HTR-8/SVneo (cell line): ENCODE data around the gene KRTAP10-4.
"Not testable (repeated sequence)": the region's sequence is repeated elsewhere in the genome, so short reads cannot be mapped to it uniquely, and the experiment has no call there.

ENCODE experiments used
- DNase-seq: peaks from one replicate; pipeline ENCODE4 v3.0.0; 2011; ENCODE audit warnings: low spot score, mixed read lengths; ENCODE audit not compliant: insufficient read length
- FAIRE-seq: peaks from 2 replicates; lab custom pipeline; 2011; peaks lifted over from hg19 to GRCh38; lab: Jason Lieb, UNC

The KRTAP10-4 gene, protein sequence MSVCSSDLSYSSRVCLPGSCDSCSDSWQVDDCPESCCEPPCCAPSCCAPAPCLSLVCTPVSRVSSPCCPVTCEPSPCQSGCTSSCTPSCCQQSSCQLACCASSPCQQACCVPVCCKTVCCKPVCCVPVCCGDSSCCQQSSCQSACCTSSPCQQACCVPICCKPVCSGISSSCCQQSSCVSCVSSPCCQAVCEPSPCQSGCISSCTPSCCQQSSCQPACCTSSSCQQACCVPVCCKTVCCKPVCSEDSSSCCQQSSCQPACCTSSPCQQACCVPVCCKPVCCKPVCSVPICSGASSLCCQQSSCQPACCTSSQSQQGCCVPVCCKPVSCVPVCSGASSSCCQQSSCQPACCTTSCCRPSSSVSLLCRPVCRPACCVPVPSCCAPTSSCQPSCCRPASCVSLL

DNA sequence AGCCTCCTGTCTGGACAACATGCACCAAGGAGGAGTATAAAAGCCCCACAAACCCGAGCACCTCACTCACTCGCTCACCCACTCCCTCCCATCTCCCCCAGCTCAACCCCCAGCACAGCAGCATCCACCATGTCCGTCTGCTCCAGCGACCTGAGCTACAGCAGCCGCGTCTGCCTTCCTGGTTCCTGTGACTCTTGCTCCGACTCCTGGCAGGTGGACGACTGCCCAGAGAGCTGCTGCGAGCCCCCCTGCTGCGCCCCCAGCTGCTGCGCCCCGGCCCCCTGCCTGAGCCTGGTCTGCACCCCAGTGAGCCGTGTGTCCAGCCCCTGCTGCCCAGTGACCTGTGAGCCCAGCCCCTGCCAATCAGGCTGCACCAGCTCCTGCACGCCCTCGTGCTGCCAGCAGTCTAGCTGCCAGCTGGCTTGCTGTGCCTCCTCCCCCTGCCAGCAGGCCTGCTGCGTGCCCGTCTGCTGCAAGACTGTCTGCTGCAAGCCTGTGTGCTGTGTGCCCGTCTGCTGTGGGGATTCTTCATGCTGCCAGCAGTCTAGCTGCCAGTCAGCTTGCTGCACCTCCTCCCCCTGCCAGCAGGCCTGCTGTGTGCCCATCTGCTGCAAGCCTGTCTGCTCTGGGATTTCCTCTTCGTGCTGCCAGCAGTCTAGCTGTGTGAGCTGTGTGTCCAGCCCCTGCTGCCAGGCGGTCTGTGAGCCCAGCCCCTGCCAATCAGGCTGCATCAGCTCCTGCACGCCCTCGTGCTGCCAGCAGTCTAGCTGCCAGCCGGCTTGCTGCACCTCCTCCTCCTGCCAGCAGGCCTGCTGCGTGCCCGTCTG, at the start of gene KRTAP10-4:
Gene KRTAP10-4, plus strand, starts transcription at position 100 of the 827 bp plus-strand sequence. Its CDS starts 30 bp downstream, at position 130.
- DNase-seq, FAIRE-seq: not testable (repeated sequence)

DNA sequence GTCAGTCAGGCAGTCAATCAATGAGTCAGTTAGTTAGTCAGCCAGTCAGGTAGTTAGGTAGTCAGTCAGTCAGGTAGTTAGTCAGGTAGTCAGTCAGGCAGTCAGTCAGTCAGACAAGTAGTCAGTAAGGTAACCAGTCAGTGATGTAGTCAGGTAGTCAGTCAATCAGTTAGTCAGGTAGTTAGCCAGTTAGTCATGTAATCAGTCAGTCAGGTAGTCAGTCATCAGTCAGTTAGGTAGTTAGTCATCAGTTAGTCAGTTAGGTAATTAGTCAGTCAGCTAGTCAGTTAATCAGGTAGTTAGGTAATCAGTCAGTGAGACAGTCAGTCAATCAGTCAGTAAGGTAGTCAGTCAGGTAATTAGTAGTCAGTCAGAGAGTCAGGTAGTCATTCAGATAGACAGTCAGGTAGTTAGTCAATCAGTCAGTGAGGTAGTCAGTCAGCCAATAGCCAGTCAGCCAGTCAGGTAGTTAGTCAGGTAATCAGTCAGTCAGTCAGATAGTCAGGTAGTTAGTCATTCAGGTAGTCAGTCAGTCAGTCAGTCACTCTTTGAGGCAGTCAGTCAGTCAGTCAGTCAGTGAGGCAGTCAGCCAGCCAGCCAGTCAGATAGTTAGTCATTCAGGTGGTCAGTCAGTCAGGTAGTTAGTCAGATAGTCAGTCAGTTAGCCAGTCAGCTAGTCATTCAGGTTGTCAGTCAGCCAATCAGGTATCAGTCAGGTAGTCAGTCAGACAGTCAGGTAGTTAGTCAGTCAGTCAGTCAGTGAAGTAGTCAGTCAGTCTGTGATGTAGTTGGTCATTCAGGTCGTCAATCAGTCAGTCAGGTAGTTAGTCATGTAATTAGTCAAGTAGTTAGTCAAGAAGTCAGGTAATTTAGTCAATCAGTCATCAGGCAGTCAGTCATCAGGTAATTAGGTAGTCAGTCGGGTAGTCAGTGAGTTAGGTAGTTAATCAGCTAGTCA, 48.8 kb upstream of the KRTAP10-4 start:
- DNase-seq: no peak
- peak; percentile 90 for FAIRE-seq

DNA sequence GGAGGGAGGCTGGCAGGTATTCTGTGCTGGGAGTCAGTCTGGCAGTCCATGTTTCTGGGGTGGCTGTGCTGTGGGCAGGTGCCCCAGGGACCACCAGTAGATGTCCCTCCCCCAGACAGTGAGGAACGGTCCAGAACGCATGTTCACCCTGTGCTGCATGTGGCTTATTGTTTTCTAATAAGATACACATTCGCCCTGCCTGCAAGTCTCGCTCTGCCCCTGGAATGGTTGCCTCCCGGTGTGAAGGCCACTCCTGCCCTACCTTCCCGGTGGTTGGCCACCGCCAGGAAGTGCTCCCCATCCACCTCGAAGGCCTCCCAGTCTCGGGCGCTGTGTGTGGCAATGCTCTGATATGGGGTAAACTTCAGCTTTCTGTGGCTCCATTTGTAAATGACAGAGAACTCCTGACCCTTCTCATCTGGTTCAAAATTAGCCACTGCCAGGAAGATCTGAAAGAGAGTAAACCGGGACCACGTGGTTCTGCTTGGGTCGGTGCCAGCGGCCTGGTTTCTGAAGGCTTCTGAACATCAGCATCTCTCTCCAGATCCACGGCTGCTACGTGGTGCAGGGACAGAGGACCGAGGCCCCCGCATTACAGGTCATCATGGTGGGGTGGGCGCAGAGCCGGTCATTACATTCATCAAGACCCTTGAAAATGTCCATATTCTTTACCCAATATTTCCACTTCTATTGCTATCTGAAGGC, 48.0 kb upstream of the KRTAP10-4 start:
- DNase-seq (no peak), FAIRE-seq (no peak)

DNA sequence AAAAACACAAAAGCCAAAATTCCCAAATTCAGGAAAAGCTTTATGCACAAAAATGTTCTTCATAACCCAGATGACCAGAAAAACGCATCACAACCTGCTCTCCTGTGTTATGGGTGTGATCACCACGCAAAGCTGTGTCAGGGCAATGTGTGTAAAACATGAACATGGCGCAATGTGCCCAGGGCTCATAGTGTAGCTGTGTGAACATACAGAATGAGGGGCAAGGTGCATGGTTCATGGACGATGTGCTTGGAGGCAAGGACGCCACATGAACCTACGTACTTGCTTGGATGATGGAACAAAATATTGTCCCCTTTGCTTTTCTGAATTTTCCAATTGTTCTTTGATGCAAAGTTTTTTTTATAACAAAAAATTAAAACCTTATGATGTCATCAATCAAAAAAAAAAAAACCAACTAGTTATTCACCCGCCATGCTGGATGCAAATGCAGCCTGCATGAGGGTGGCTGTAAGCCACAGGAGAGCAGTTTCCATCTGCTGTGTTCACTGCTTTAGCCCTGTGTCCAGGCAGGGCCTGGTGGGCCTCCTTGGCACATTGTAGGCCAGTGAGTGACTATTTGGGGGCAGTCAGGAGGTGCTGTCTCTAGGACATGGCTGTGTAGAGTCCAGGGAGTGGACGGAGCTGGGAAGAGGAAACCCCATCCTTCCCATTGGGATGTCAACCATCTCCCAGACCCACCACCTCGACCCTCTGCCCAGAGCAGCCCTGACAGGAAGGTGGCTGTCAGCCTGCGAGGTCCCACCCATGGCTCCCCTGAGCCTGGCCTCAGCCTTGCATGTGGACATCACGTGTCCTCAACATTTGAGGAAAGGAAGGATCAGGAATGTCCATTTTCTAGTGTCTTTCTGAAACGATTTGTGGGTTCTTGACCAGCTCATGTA, 47.2 kb upstream of the KRTAP10-4 start:
- DNase-seq: no peak
- FAIRE-seq: peak; percentile 46

DNA sequence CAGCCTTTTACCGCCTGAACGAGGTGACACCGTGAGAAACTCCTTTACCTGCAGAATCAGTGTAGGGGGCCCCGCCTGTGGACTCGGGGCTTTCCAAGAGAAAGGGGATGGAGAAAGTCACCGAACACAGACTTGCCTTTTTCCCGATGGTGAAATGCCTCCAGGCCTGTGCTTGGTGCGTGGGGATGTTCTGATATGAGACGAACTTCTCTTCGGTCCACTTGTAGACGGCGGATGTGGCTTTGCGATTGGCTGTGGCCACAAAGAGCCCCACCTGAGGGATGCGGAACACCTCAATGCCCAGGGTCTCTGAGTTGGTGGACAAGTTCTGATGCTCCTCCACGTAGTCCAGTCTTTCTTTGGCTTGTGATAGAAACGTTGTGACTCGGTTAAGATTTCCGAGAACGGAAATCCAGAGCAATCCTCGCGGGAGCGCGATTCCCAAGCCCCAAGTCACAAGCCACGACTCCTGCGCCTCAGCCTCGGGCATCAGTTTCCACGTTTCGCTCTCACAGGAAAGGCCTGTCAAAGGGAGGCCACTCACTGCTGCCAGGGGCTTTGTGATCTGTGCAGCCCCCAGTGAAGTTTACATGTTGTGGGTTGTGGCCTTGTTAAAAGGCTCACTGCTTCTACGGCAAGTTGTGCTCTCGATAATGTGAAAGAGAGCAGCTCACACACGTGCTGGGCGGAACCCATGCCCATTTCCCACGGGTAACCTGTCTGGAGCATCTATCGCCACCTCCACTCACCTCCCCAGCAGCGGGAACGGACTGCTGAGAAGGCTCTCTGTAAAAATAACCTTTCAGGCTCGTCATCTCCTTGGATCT, 46.2 kb upstream of the KRTAP10-4 start:
- FAIRE-seq (no peak), DNase-seq (no peak)

DNA sequence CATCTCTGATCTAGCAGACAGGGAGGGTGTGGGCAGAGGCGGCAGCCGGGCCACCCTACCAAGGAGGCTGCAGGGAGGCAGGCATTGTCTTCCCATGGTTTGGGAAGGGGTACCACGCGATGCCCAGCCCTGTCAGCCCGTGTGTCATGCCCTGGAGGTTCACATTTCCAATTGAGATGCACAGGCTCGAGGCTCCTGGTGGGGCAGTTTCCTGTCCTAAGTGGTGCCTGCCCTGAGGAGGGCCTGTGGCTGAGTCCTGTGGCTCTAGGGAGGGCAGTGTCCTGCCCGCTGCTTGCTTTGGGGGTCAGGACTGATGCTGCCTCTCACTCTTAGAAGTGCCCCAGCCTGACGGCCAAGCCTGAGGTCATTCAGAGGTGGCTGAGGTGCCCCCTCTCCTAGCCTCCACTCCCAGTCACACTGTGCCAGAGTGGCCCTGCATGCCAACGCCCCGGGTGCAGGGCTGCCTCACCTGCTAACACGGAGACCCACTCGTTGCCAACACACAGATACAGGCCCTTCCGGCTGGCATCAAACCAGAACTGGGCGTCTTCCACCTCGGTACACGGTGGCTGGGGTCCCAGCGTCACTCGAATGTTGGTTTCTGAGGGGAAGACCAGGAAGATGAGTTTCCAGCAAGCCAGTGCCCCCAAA, 45.4 kb upstream of the KRTAP10-4 start:
- FAIRE-seq: no peak
- no peak for DNase-seq

DNA sequence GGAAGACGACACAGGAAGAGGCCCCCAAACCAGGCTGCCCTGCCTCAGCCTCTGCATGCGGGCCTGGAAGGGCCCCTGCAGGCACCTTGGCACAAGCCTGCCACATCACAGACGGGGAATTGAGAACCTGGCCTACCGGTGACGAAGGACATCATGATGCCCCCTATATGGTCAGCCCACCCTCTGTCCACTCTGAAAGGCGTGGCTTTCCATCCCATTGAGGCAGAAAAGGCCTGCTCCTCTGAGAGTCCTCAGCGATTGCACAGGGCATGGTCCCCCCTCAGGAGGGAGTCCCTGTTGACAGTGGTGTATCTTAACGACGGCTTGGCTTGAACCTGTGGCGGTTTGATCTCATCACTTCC, 44.9 kb upstream of the KRTAP10-4 start:
- DNase-seq (no peak), FAIRE-seq (no peak)

DNA sequence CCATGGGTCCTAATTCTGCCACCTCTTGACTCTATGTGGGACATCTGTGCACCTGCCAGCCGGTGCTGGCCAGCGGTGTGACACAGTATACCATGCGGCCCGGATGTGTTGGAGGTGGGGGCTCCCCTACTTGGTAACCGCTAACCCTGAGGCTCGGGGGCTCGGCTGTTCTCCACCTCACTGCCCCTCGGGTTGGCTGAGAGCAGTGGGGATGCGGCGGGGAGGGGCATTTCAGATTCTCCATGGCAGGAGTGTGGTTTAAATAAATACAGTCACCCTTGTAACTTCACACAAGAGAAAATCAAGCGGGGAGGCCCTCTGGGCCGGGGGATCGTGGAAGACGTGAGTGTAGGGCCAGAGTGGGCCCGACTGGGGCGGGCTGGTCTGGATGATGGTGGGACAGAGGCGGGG, 44.5 kb upstream of the KRTAP10-4 start:
- no peak for FAIRE-seq
- DNase-seq: no peak

DNA sequence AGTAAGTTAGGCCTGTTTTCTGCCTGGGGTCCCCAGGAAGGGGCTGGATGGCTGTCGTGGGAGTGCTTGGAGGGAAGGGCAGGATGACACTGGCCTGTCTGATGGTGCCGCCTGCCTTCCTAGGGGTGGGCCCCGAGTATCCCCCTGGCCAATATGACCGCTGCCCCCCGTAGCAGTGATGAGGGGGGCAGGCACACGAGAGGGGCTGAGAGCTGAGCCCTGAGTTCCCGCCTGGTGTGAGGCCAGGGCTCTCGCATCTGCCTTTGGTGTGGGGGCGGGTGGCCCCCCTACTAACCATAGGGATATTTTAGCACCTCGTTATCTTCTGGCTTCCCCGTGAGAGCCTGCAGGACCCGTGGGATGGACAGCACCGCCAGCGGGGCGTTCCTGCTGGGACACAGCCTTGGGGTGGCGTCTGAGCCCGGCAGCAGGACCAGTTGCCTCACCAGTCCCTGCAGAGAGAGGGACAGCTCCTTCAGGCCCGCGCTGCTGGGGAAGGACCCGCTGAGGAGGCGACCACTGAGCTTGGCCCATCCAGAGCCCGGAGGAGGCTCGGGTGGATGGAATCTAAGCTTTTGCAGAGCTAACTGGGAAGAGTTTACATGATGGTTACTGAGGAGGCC, 43.9 kb upstream of the KRTAP10-4 start:
- no peak for FAIRE-seq
- no peak for DNase-seq

DNA sequence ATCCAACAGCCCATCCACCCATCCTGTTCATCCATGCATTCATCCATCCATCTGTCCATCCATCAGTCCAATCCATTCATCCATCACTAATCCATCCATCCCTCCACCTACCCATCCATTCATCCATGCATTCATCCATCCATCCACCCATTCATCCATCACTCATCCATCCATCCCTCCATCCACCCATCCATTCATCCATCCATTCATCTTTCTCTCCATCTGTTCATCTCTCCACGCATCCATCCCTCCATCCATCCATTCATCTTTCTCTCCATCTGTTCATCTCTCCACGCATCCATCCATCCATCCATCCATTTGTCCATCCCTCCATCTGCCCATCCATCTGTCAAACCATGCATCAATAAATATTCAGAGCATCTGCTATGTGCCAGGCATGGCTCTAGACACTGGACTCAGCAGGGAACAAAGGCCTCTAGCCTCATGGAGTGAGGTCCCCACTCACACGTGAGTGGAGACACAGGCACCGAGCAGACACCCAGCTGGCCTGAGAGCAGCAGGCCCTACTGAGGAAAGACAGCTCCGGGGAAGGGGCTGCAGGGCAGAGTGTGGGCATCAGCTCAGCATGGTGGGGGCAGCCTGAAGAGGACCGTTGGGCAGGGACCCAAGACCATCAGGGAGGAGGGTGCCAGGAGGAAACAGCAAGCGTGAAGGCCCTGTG, 43.2 kb upstream of the KRTAP10-4 start:
- DNase-seq (no peak), FAIRE-seq (no peak)

DNA sequence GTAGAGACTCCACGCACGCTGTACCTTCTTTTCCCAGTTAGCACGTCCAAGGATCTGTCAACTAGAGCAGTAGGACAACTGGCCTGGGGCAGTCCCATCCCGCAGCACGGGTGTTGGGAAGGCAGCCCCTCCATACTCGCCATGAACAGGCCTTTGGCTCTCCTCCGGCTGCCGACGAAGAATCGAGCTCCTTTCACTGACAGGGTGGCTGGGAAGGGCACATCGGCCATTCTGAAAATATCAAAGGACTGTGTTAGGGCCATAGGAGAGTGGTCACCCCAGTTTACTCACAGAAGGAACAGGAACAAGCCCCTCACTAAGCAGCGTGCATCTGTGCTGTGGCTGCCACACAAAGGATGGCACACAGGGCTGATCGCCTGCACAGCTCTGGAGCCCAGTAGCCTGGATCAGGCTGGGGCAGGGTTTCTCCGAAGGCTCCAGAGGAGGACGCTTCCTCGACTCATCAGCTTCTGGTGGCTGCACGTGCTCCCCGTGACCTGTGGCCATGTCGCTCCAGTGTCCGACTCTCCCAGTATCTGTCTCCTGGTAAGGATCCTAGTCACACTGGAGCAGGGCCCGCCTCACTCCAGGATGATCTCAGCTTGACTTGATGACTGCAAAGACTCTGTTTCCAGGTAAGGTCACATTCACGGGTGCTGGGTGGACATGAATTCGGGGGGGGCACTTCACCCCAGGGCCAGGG, 42.5 kb upstream of the KRTAP10-4 start:
- no peak for DNase-seq
- no peak for FAIRE-seq

DNA sequence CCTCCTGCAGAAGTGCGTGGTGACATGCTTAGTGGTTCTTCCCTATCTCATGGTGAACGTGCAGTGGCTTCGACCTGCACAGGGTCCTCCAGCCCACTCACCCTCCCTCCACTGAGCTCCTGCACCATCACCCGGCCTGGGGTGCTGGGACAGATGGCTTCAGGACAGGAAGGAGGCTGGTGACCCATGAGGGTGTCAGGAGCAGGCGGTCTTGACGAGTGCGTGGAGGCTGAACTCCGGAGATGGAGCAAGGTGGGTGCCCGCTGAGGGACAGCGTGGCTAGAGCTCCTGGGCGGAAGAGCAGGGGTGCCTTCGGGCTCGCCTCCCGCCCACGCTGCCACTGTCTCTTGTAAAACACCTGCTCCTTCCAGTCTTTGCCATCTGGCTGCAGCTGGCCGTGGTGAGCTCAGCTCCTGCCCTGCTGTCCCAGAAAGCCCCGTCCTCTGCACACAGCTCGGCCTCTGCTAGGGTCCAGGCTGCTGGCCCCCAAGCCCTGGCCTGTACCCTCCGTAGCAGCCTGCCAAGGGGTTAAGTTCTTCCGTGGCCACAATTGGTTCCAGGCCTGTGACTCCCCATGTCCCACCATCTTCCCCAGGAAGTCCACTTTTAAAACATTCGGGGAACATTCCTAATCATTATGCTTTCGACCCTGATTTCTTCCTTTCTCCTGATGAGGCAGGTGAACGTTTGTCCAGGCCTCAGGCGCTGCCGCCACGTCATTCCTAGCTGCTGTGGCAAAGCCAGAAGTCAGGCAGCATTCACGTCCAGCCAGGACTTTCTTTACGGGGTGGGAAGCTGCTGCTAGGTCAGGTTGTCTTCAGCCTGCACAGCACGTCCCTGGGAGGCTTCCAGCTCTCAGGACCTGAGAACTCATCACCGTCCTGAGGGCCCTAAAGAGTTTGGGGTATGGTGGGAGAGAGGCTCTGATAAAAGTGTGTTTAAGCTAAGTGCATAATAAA, 41.6 kb upstream of the KRTAP10-4 start:
- no peak for DNase-seq
- FAIRE-seq: no peak

DNA sequence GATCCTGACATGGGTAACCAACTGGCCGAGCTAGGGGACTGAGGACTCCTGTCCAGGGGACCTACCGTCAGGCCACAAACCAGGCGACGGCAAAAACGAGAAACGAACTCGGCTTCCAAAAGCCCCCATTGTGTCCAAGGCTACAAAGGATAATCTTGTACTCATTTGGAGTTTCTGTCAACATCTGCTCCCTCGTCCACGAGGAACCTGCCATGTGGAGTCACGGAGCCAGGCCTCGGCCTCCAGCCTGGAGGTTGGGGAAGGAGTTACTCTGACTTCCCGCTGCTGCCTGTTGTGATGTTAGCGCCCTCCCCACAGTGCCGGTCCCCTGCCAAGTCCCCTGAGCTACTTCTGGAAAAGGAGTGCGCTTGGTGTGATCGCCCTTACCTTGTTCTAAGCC, 40.8 kb upstream of the KRTAP10-4 start:
- no peak for DNase-seq
- FAIRE-seq: no peak

DNA sequence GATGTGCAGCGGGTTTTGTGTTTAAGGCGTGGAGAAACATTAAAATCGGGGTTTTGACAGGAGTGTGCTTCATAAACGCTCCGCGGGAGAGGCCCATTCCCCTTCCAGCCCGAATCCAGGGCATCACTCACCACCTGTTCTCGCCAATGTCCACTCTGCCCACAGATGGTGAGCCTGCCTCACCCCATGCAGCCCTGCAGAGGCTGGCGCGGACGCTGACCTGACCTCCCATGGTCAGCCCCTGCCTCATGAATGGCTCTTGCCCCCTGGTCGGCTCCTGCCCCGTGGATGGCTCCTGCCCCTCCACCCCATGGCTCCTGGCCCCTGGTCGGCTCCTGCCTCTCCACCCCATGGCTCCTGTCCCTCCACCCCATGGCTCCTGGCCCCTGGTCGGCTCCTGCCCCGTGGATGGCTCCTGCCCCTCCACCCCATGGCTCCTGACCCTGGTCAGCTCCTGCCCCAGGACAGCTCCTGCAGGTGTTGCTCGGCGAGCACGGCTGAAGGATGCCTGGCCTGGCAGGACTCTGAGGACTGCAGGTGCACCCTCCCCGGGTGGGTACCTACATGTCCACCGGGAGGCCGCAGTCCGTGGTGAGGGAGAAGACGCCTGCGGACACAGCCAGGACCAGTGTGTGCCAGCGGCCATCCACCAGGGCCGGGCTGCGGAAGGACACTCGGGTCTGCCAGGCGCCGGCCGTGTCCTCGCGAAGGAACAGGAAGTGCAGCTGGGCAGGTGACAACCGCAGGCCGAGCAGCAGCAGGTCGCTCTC, 40.2 kb upstream of the KRTAP10-4 start:
- DNase-seq: no peak
- no peak for FAIRE-seq
